SJSA1 (cell line): ENCODE data around the gene RPGRIP1. TPM values are rescaled to one million over a fixed set of nuclear protein-coding genes. Genes with fewer than 3 reads are reported as not detected.
"Not testable (repeated sequence)": the region's sequence is repeated elsewhere in the genome, so short reads cannot be mapped to it uniquely, and the experiment has no call there.

ENCODE experiments used
- DNase-seq, 2 experiments: peaks; one replicate each; pipeline ENCODE4 v3.0.0-alpha.2; 2015 to 2020; ENCODE audit warnings: low spot score in 2 of 2, low read depth in 1 of 2
- H3K27ac ChIP-seq: fragments of 250-450 bp; sonication (Bioruptor Pico); 2 replicates; pipeline ENCODE4 v1.5.1; 2020; ENCODE audit warnings: mild to moderate bottlenecking, moderate library complexity
- H3K27me3 ChIP-seq: fragments of 250-450 bp; sonication (Bioruptor Pico); replicated peaks from 2 replicates; pipeline ENCODE4 v1.5.1; 2020; ENCODE audit warnings: mild to moderate bottlenecking, moderate library complexity
- H3K36me3 ChIP-seq: fragments of 250-450 bp; sonication (Bioruptor Pico); 2 replicates; pipeline ENCODE4 v1.5.1; 2020; ENCODE audit warnings: mild to moderate bottlenecking
- H3K4me1 ChIP-seq: fragments of 250-450 bp; sonication (Bioruptor Pico); replicated peaks from 2 replicates; pipeline ENCODE4 v1.6.1; 2021; ENCODE audit warnings: mild to moderate bottlenecking
- H3K4me3 ChIP-seq: fragments of 250-450 bp; sonication (Bioruptor Pico); 2 replicates; pipeline ENCODE4 v1.5.1; 2020; ENCODE audit warnings: mild to moderate bottlenecking
- H3K9me3 ChIP-seq: fragments of 250-450 bp; sonication (Bioruptor Pico); replicated peaks from 2 replicates; pipeline ENCODE4 v1.5.1; 2020; ENCODE audit warnings: mild to moderate bottlenecking
- total RNA-seq: library from RNA; depleted of rRNA; stranded (reverse); fragments of >200 nt; shearing (Covaris generic); gene quantifications from 2 replicates; pipeline ENCODE4 v1.2.3, GENCODE V29; 2014

Gene RPGRIP1
- total RNA-seq, 1 experiment from 2014 or later = not detected

GRCh38 chr14:21267431-21267845, 12.4 kb upstream of the RPGRIP1 start:
- Histone ChIP-seq H3K4me1 (peaks cover 52% of the 10 kb centered on the region), H3K27ac (no peak overlapping the region), H3K4me3 (peak overlapping the region; percentile 59), H3K9me3 (no peaks in the 10 kb centered on the region), H3K27me3 (no peaks in the 10 kb centered on the region), H3K36me3 (peaks cover 64% of the 10 kb centered on the region)
- DNase-seq = no peak

GRCh38 chr14:21267886-21268616, 11.8 kb upstream of the RPGRIP1 start:
- H3K9me3 ChIP-seq = no peaks in the 10 kb centered on the region
- peak overlapping the region; percentile 59 for H3K4me3 ChIP-seq
- DNase-seq = no peak
- H3K4me1 ChIP-seq = peaks cover 45% of the 10 kb centered on the region
- peak overlapping the region; percentile 82 for H3K27ac ChIP-seq
- H3K36me3 ChIP-seq = peaks cover 58% of the 10 kb centered on the region
- no peaks in the 10 kb centered on the region for H3K27me3 ChIP-seq

GRCh38 chr14:21268617-21269251, 11.1 kb upstream of the RPGRIP1 start:
- DNase-seq = peak; percentile 49 to 51

DNA sequence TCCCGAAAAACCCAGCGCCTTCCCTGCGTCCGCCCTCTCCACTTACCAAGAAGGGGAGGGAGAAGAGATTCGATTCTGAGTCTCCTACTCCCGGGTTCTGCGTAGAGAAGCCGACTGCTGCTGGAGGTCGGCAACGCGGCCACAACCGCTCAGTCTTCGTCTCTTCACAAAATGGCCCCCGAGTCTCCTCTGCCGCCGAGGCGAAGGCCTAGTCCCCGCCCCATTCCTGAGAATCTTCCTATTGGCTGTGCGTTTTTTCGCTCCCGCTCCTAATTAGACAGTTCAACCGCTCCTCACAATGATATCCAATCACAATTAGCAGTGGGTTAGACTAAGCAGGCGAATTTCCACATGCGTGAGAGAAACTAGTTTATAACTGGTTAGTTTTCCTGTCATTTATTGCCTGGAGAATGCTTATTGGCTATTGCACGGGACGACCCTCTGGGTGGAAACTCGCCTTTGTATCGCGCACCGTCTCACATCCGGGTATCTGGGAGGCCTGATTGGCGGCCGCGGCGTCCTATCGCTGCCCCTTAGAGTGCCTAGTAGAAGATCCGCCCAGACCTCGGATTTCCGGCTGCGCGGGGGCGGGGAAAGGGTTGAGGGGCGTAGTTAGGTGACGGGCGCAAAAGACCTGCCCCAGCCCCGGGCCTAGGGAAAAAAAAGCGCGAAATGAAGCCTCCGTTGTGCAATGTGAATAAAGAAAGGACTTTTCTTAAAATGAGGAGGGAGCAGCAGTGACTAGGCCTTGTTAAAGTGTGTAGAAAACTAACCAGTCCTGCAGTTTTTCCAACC, 10.4 kb upstream of the RPGRIP1 start, which contains the start of gene HNRNPC:
HNRNPC (minus strand) TSS at position 191 of the 795 bp plus-strand sequence. CDS start 35,249 bp downstream, outside the sequence.
- peak within 1 kb of the TSS; percentile 82 for H3K27ac ChIP-seq
- H3K36me3 ChIP-seq = peaks cover 48% of the 10 kb centered on the region
- H3K4me1 ChIP-seq = peaks cover 34% of the 10 kb centered on the region
- no peaks in the 10 kb centered on the region for H3K27me3 ChIP-seq
- H3K4me3 ChIP-seq = peak within 1 kb of the TSS; percentile 59
- no peaks in the 10 kb centered on the region for H3K9me3 ChIP-seq
- DNase-seq = peak; percentile 99

More at GRCh38 chr14:21268617-21269251, 11.1 kb upstream of the RPGRIP1 start:
- Histone ChIP-seq H3K36me3 (peaks cover 51% of the 10 kb centered on the region), H3K9me3 (no peaks in the 10 kb centered on the region), H3K27me3 (no peaks in the 10 kb centered on the region), H3K27ac (peak overlapping the region; percentile 82), H3K4me1 (peaks cover 39% of the 10 kb centered on the region), H3K4me3 (peak overlapping the region; percentile 59)

DNA sequence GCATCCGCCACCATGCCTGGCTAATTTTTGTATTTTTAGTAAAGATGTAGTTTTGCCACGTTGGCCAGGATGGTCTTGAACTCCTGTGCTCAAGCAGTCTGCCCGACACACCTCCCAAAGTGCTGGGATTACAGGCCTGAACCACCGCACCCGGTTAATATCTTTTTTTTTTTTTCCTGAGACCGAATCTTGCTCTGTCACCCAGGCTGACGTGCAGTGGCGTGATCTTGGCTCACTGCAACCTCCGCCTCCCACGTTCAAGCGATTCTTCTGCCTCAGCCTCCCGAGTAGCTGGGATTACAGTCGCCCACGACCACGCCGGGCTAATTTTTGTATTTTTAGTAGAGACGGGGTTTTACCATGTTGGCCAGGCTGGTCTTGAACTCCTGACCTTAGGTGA, 7.2 kb upstream of the RPGRIP1 start:
- not testable (repeated sequence) for H3K9me3 ChIP-seq, H3K27me3 ChIP-seq, H3K27ac ChIP-seq, H3K4me3 ChIP-seq, DNase-seq, H3K4me1 ChIP-seq
- peaks cover 18% of the 10 kb centered on the region for H3K36me3 ChIP-seq

DNA sequence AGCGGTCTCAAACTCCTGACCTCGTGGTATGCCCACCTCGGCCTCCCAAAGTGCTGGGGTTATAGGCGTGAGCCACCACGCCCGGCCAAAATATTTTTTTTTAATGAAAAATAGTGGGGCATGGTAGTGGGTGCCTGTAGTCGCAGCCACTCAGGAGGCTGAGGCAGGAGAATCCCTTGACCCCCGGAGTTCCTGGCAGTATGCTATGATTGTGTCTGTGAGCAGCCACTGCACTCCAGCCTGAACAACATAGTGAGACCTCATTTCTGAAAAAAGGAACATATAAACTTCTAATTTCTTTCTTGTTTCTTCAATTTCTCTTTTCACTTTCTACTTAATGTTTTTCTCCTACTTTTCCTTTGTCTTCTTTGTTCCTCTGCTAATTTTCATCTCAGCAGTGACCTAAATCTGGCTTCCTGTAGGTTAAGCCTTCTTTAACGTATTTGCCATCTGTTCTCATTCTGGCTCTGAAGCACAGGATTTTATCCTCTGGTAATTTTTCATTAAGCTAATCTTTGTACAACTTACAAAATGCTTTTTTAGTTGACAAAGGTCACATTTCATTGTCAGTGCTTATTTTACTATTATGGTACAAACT, 4.5 kb upstream of the RPGRIP1 start:
- no peak overlapping the region for H3K4me3 ChIP-seq
- no peaks in the 10 kb centered on the region for H3K36me3 ChIP-seq
- H3K27me3 ChIP-seq = no peaks in the 10 kb centered on the region
- DNase-seq = no peak
- H3K27ac ChIP-seq = no peak overlapping the region
- no peaks in the 10 kb centered on the region for H3K9me3 ChIP-seq
- H3K4me1 ChIP-seq = no peaks in the 10 kb centered on the region

DNA sequence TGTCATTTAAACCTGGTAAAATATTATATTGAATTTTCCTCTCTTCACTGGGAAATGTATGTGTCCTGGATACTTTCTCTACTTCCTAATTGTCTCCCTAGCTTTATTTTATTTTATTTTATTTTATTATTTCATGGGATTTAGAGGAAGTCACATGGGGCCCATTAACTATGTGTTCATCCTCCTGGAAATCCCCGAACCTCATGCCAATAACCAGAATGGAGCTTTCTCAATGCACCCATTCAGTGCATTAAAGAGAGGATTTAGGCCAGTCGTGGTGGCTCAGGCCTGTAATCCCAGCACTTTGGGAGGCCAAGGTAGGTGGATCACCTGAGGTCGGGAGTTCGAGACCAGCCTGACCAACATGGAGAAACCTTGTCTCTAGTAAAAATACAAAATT, 1.3 kb upstream of the RPGRIP1 start:
- no peak overlapping the region for H3K4me3 ChIP-seq

GRCh38 chr14:21281917-21282316, 2.0 kb downstream of the RPGRIP1 start:
- H3K9me3 ChIP-seq, H3K4me3 ChIP-seq, H3K27ac ChIP-seq, H3K4me1 ChIP-seq, H3K27me3 ChIP-seq, H3K36me3 ChIP-seq, DNase-seq: not testable (repeated sequence)

More for the DNA sequence above, 1.3 kb upstream of the RPGRIP1 start:
- H3K4me1 ChIP-seq = no peaks in the 10 kb centered on the region
- DNase-seq = no peak
- no peaks in the 10 kb centered on the region for H3K9me3 ChIP-seq
- no peaks in the 10 kb centered on the region for H3K27me3 ChIP-seq
- H3K27ac ChIP-seq = no peak overlapping the region
- H3K36me3 ChIP-seq = no peaks in the 10 kb centered on the region

GRCh38 chr14:21286516-21286915, 6.6 kb downstream of the RPGRIP1 start:
- not testable (repeated sequence) for H3K4me3 ChIP-seq, DNase-seq, H3K36me3 ChIP-seq, H3K9me3 ChIP-seq, H3K27ac ChIP-seq, H3K27me3 ChIP-seq, H3K4me1 ChIP-seq

GRCh38 chr14:21287168-21287567, 7.3 kb downstream of the RPGRIP1 start:
- H3K27ac ChIP-seq = no peak overlapping the region
- H3K9me3 ChIP-seq = no peaks in the 10 kb centered on the region
- H3K36me3 ChIP-seq = no peaks in the 10 kb centered on the region
- H3K4me3 ChIP-seq = no peak overlapping the region
- H3K27me3 ChIP-seq = no peaks in the 10 kb centered on the region
- no peaks in the 10 kb centered on the region for H3K4me1 ChIP-seq
- DNase-seq = no peak

GRCh38 chr14:21294026-21294425, 14.1 kb downstream of the RPGRIP1 start:
- H3K27me3 ChIP-seq, H3K27ac ChIP-seq, H3K36me3 ChIP-seq, H3K4me1 ChIP-seq, H3K4me3 ChIP-seq, H3K9me3 ChIP-seq, DNase-seq: not testable (repeated sequence)

- Histone ChIP-seq H3K27me3 (peaks cover 21% of the 10 kb centered on the region; the same call in 1 of the 2 replicates), H3K36me3 (no peaks in the 10 kb centered on the region), H3K9me3 (no peaks in the 10 kb centered on the region), H3K27ac (no peak overlapping the region), H3K4me1 (no peaks in the 10 kb centered on the region), H3K4me3 (no peak overlapping the region)
- no peak for DNase-seq
Observed at GRCh38 chr14:21298358-21298757, 18.5 kb downstream of the RPGRIP1 start.

DNA sequence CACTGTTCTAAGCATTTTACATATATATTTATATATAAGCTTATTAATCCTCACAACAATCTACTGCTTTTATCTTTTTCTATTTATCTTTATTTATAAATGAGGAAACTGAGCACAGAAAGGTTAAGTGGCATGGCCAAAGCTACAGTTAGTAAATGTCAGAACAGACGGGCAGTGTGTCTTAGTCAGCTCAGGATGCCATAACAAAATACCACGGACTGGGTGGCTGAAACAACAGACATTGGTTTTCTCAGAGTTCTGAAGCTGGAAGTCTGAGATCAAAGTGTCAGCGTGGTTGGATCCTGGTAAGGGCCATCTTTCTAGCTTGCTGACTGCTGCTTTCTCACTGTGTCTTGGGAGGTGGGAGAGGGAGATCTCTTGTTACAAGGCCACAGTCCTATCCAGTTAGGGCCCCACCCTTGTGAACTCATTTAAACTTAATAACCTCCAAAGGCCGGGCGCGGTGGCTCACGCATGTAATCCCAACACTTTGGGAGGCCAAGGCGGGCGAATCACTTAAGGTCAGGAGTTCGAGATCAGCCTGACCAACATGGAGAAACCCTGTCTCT, 19.8 kb downstream of the RPGRIP1 start:
- H3K4me3 ChIP-seq = no peak overlapping the region
- no peak overlapping the region for H3K27ac ChIP-seq
- H3K36me3 ChIP-seq = no peaks in the 10 kb centered on the region
- no peak for DNase-seq
- no peaks in the 10 kb centered on the region for H3K4me1 ChIP-seq
- H3K27me3 ChIP-seq = peaks cover 24% of the 10 kb centered on the region
- no peaks in the 10 kb centered on the region for H3K9me3 ChIP-seq
